ENCODE measurements around the gene PRSS33. TPM values are rescaled to one million over a fixed set of nuclear protein-coding genes. Genes with fewer than 3 reads are reported as not detected.
A peak's percentile ranks its signal among the peaks of the same experiment; 100 is the strongest.

The PRSS33 gene
- total and polyA plus RNA-seq, 12 donors: 0.60 TPM; not detected in 11

- Histone ChIP-seq H3K4me1 (no peaks in the 10 kb centered on the region), H3K9me3 (no peaks in the 10 kb centered on the region), H3K27me3 (no peaks in the 10 kb centered on the region), H3K4me3 (no peak overlapping the region), H3K27ac (no peak overlapping the region), H3K36me3 (no peaks in the 10 kb centered on the region)
- intact Hi-C loops (cut with DNase I): no loop called here
- 79 to 80% methylated on average over 9 of the region's 9 CpGs for WGBS, 2 donors
- ATAC-seq: no peak
- no peak for TF ChIP-seq CTCF (IDR thresholded peaks at IDR 0.05)
- no peak for DNase-seq
Observed at GRCh38 chr16:2745961-2746360, 41.4 kb downstream of the PRSS33 start.

- 65 to 72% methylated on average over 15 of the region's 15 CpGs for WGBS, 2 donors
- no peak overlapping the region for H3K4me3 ChIP-seq
Observed at GRCh38 chr16:2745116-2745890, 42.1 kb downstream of the PRSS33 start.

GRCh38 chr16:2744711-2745110, 42.6 kb downstream of the PRSS33 start:
- Histone ChIP-seq H3K27me3 (peaks cover 0 to 4% (median 0%) of the 10 kb centered on the region in 7 donors), H3K4me3 (no peak overlapping the region), H3K36me3 (no peaks in the 10 kb centered on the region), H3K27ac (no peak overlapping the region), H3K4me1 (no peaks in the 10 kb centered on the region), H3K9me3 (no peaks in the 10 kb centered on the region)
- TF ChIP-seq CTCF (IDR thresholded peaks at IDR 0.05): no peak
- intact Hi-C loops (cut with DNase I): no loop called here
- no peak for ATAC-seq
- WGBS, 2 donors: 88 to 90% methylated on average over 6 of the region's 6 CpGs
- DNase-seq: no peak

More at GRCh38 chr16:2745116-2745890, 42.1 kb downstream of the PRSS33 start:
- Histone ChIP-seq H3K9me3 (no peaks in the 10 kb centered on the region), H3K27ac (no peak overlapping the region), H3K36me3 (no peaks in the 10 kb centered on the region), H3K4me1 (no peaks in the 10 kb centered on the region), H3K27me3 (peaks cover 0 to 2% (median 0%) of the 10 kb centered on the region in 7 donors)
- no peak for DNase-seq
- no peak for TF ChIP-seq CTCF (IDR thresholded peaks at IDR 0.05)
- intact Hi-C loops (cut with DNase I): no loop called here
- no peak for ATAC-seq

- Histone ChIP-seq H3K9me3 (no peaks in the 10 kb centered on the region), H3K27me3 (peaks cover 0 to 16% (median 0%) of the 10 kb centered on the region in 7 donors), H3K4me1 (no peaks in the 10 kb centered on the region), H3K4me3 (no peak overlapping the region), H3K27ac (no peak overlapping the region), H3K36me3 (no peaks in the 10 kb centered on the region)
- TF ChIP-seq CTCF (IDR thresholded peaks at IDR 0.05): no peak
- ATAC-seq (peak in 1 of 8 donors; percentile 11), DNase-seq (no peak)
- intact Hi-C loops (cut with DNase I): no loop called here
- WGBS, 2 donors: 88 to 92% methylated on average over 18 to 19 of the region's 19 CpGs
Observed at GRCh38 chr16:2743007-2743810, 44.2 kb downstream of the PRSS33 start.

Data from heart right ventricle (tissue), 16 donors.